OCI-LY7 (cell line): Measurements from ENCODE around the gene TESK1. TPM values are rescaled to one million over a fixed set of nuclear protein-coding genes. Genes with fewer than 3 reads are reported as not detected.

Experiments
- BruUV-seq: library from RNA; stranded (reverse); fragments of 400-500 nt; replicated peaks from 2 replicates; lab custom pipeline; 2021; lab: Mats Ljungman, UMichigan
- CTCF ChIA-PET: fragments of 300-600 bp; sonication (Branson Sonifier 250); formaldehyde crosslinking; loops from one replicate; lab custom pipeline; 2022; ENCODE audit warnings: antibody characterized with exemption; ENCODE audit not compliant: unreplicated experiment; lab: Charles Lee
- POLR2A ChIA-PET: fragments of 300-600 bp; sonication (Branson Sonifier 250); formaldehyde crosslinking; loops from one replicate; lab custom pipeline; 2022; ENCODE audit warnings: antibody characterized with exemption; lab: Charles Lee
- DNase-seq: peaks from one replicate; pipeline ENCODE4 v3.0.0-alpha.2; 2015; ENCODE audit warnings: low spot score
- H2AFZ ChIP-seq: fragments of 200-600 bp; sonication (generic), shearing (Covaris generic); 2 replicates; pipeline ENCODE4 v1.6.1; 2014; ENCODE audit warnings: mild to moderate bottlenecking, antibody characterized with exemption, low read length, moderate library complexity
- H3K27ac ChIP-seq: fragments of 200-600 bp; sonication (generic); 2 replicates; pipeline ENCODE4 v1.5.1; 2014; ENCODE audit warnings: mixed run types, low read depth, mild to moderate bottlenecking, moderate library complexity, low read length, inconsistent platforms; ENCODE audit not compliant: poor library complexity, severe bottlenecking
- H3K36me3 ChIP-seq: fragments of 200-600 bp; sonication (generic); 2 replicates; pipeline ENCODE4 v1.6.1; 2014; ENCODE audit warnings: mild to moderate bottlenecking, antibody characterized with exemption, low read length, moderate library complexity, mixed read lengths; ENCODE audit not compliant: insufficient read depth
- H3K4me1 ChIP-seq: fragments of 200-600 bp; sonication (generic); 2 replicates; pipeline ENCODE4 v1.5.1; 2014; ENCODE audit warnings: mild to moderate bottlenecking, low read length; ENCODE audit not compliant: insufficient read depth, poor library complexity, severe bottlenecking
- H3K4me2 ChIP-seq: fragments of 200-600 bp; sonication (generic); 2 replicates; pipeline ENCODE4 v1.6.1; 2014; ENCODE audit warnings: mild to moderate bottlenecking, low read length
- H3K4me3 ChIP-seq: fragments of 200-600 bp; sonication (generic); 2 replicates; pipeline ENCODE4 v1.5.1; 2014; ENCODE audit warnings: mild to moderate bottlenecking, low read depth, low read length; ENCODE audit not compliant: poor library complexity, severe bottlenecking
- H3K79me2 ChIP-seq: fragments of 200-600 bp; sonication (generic); 2 replicates; pipeline ENCODE4 v1.6.1; 2016; ENCODE audit warnings: low read depth, mild to moderate bottlenecking, low read length, moderate library complexity, mixed read lengths; ENCODE audit not compliant: insufficient read depth
- H3K9me2 ChIP-seq: fragments of 200-600 bp; sonication (generic); 2 replicates; pipeline ENCODE4 v1.6.1; 2016; ENCODE audit warnings: mild to moderate bottlenecking, low read length, mixed read lengths; ENCODE audit not compliant: insufficient read depth
- H3K9me3 ChIP-seq: fragments of 200-600 bp; sonication (generic); 2 replicates; pipeline ENCODE4 v1.6.1; 2014; ENCODE audit warnings: mild to moderate bottlenecking, mixed run types, low read length, mixed read lengths
- H4K20me1 ChIP-seq: fragments of 200-600 bp; sonication (generic); 2 replicates; pipeline ENCODE4 v1.6.1; 2014; ENCODE audit warnings: mild to moderate bottlenecking, antibody characterized with exemption, low read length, moderate library complexity, mixed read lengths; ENCODE audit not compliant: insufficient read depth
- CTCF ChIP-seq: fragments of 200-600 bp; sonication (generic); conservative IDR thresholded peaks from 2 replicates; pipeline ENCODE4 v1.5.1; 2014; ENCODE audit warnings: mild to moderate bottlenecking, antibody characterized with exemption, low read length, moderate library complexity, mixed read lengths
- EZH2phosphoT487 ChIP-seq: fragments of 200-600 bp; sonication (generic); IDR thresholded peaks from 2 replicates; pipeline ENCODE4 v1.6.1; 2018; ENCODE audit warnings: low read depth, borderline replicate concordance, mild to moderate bottlenecking, mixed run types, antibody characterized with exemption, low read length, moderate library complexity, mixed read lengths
- intact Hi-C: fragments of 100-400 bp; cut with micrococcal nuclease; formaldehyde crosslinking; loops from one replicate; pipeline ENCODE4 v1.10.0; 2022; ENCODE audit not compliant: unreplicated experiment
- total RNA-seq, 2 experiments: library from RNA; depleted of rRNA in 1 of 2; stranded (reverse); fragments of >200 nt in 1 of 2; shearing (Covaris generic) in 1 of 2; gene quantifications; 2 replicates each; pipeline ENCODE4 v1.2.3, GENCODE V29; 2014 to 2022

Gene TESK1
- total RNA-seq, 2 experiments from 2014 or later = 15.0 to 42.2 TPM

GRCh38 chr9:35606726-35607125 lies 1.7 kb downstream of the TESK1 start:
- Histone ChIP-seq H3K9me2 (no peaks in the 10 kb centered on the region), H3K4me3 (peak overlapping the region; percentile 77), H3K36me3 (peaks cover 48% of the 10 kb centered on the region), H3K9me3 (no peaks in the 10 kb centered on the region), H3K4me1 (peaks cover 30% of the 10 kb centered on the region), H3K79me2 (peaks cover 15% of the 10 kb centered on the region), H3K4me2 (peak overlapping the region; percentile 95), H2AFZ (no peak overlapping the region), H3K27ac (no peak overlapping the region), H4K20me1 (no peaks in the 10 kb centered on the region)
- intact Hi-C loops = loop anchor here (10.0 kb wide), 1 partner anchor 532 kb away; the partner anchor contains the start of genes FANCG and VCP
- no peak for DNase-seq
- TF ChIP-seq EZH2phosphoT487 (no peak), CTCF (no peak)
- ChIA-PET CTCF (no interaction called here), POLR2A (no interaction called here)
- BruUV-seq = no TSS peak

GRCh38 chr9:35608221-35608620 lies 3.2 kb downstream of the TESK1 start:
- H4K20me1 ChIP-seq = no peaks in the 10 kb centered on the region
- CTCF ChIA-PET = no interaction called here
- no peak overlapping the region for H2AFZ ChIP-seq
- no peaks in the 10 kb centered on the region for H3K9me3 ChIP-seq
- no peak overlapping the region for H3K4me2 ChIP-seq
- H3K36me3 ChIP-seq = peaks cover 59% of the 10 kb centered on the region
- H3K4me1 ChIP-seq = peaks cover 30% of the 10 kb centered on the region
- H3K4me3 ChIP-seq = no peak overlapping the region
- POLR2A ChIA-PET = interaction anchor here (1.3 to 1.6 kb wide), 2 partner anchors 9 to 58 kb away, joined by 3 to 5 read pairs; no protein-coding TSS in a partner anchor
- DNase-seq = no peak
- intact Hi-C loops = loop anchor here (10.0 kb wide), 1 partner anchor 533 kb away; the partner anchor contains the start of genes FANCG and VCP
- no peaks in the 10 kb centered on the region for H3K9me2 ChIP-seq
- TF ChIP-seq CTCF (no peak), EZH2phosphoT487 (no peak)
- H3K79me2 ChIP-seq = peaks cover 15% of the 10 kb centered on the region
- no peak overlapping the region for H3K27ac ChIP-seq
- BruUV-seq = no TSS peak

GRCh38 chr9:35609001-35609819 lies 4.1 kb downstream of the TESK1 start:
- Histone ChIP-seq H3K9me3 (no peaks in the 10 kb centered on the region), H3K9me2 (no peaks in the 10 kb centered on the region), H3K4me3 (no peak overlapping the region), H3K79me2 (peaks cover 15% of the 10 kb centered on the region), H3K27ac (no peak overlapping the region), H3K4me2 (no peak overlapping the region), H2AFZ (no peak overlapping the region), H4K20me1 (no peaks in the 10 kb centered on the region), H3K4me1 (peaks cover 24% of the 10 kb centered on the region), H3K36me3 (peaks cover 59% of the 10 kb centered on the region)
- intact Hi-C loops = loop anchor here (10.0 kb wide), 1 partner anchor 534 kb away; the partner anchor contains the start of genes FANCG and VCP
- TF ChIP-seq EZH2phosphoT487 = no peak
- no peak for TF ChIP-seq CTCF
- ChIA-PET CTCF (no interaction called here), POLR2A (no interaction called here)
- no peak for DNase-seq
- no TSS peak for BruUV-seq
